GM21390 (cell line): ENCODE results near the gene ASIC4.

Experiments used
- ATAC-seq: cut with Tn5 transposase; IDR thresholded peaks from one replicate; pipeline ENCODE4 v1.9.1; 2021; ENCODE audit not compliant: unreplicated experiment

ASIC4 gene

GRCh38 chr2:219548990-219549389 lies 34.7 kb downstream of the ASIC4 start:
- no peak for ATAC-seq

GRCh38 chr2:219549619-219550018 lies 35.3 kb downstream of the ASIC4 start:
- ATAC-seq = no peak

GRCh38 chr2:219551441-219552381 lies 37.4 kb downstream of the ASIC4 start:
- ATAC-seq = peak; percentile 8

GRCh38 chr2:219552382-219553167 lies 38.3 kb downstream of the ASIC4 start:
- ATAC-seq = peak; percentile 94

- ATAC-seq = no peak
Measured at GRCh38 chr2:219553168-219553417, 38.8 kb downstream of the ASIC4 start.

- ATAC-seq = no peak
Measured at GRCh38 chr2:219553463-219553963, 39.2 kb downstream of the ASIC4 start.

- no peak for ATAC-seq
Measured at GRCh38 chr2:219554350-219554749, 40.1 kb downstream of the ASIC4 start.

- no peak for ATAC-seq
Measured at GRCh38 chr2:219555956-219556355, 41.7 kb downstream of the ASIC4 start.

GRCh38 chr2:219556413-219556812 lies 42.1 kb downstream of the ASIC4 start:
- no peak for ATAC-seq

- no peak for ATAC-seq
Measured at GRCh38 chr2:219557320-219557719, 43.0 kb downstream of the ASIC4 start.

GRCh38 chr2:219557791-219558785 lies 43.8 kb downstream of the ASIC4 start:
- no peak for ATAC-seq

- no peak for ATAC-seq
Measured at GRCh38 chr2:219559156-219559915, 45.1 kb downstream of the ASIC4 start.

- ATAC-seq = no peak
Measured at GRCh38 chr2:219560037-219560892, 46.0 kb downstream of the ASIC4 start.

- ATAC-seq = no peak
Measured at GRCh38 chr2:219560893-219561178, 46.6 kb downstream of the ASIC4 start.

GRCh38 chr2:219561179-219562048 lies 47.1 kb downstream of the ASIC4 start:
- no peak for ATAC-seq

GRCh38 chr2:219562049-219563020 lies 48.1 kb downstream of the ASIC4 start:
- no peak for ATAC-seq

- ATAC-seq = no peak
Measured at GRCh38 chr2:219563271-219563928, 49.1 kb downstream of the ASIC4 start.
